Measurements from ENCODE around the gene SPATA2L.
"Not testable (repeated sequence)": the region's sequence is repeated elsewhere in the genome, so short reads cannot be mapped to it uniquely, and the experiment has no call there.

SPATA2L gene

DNA sequence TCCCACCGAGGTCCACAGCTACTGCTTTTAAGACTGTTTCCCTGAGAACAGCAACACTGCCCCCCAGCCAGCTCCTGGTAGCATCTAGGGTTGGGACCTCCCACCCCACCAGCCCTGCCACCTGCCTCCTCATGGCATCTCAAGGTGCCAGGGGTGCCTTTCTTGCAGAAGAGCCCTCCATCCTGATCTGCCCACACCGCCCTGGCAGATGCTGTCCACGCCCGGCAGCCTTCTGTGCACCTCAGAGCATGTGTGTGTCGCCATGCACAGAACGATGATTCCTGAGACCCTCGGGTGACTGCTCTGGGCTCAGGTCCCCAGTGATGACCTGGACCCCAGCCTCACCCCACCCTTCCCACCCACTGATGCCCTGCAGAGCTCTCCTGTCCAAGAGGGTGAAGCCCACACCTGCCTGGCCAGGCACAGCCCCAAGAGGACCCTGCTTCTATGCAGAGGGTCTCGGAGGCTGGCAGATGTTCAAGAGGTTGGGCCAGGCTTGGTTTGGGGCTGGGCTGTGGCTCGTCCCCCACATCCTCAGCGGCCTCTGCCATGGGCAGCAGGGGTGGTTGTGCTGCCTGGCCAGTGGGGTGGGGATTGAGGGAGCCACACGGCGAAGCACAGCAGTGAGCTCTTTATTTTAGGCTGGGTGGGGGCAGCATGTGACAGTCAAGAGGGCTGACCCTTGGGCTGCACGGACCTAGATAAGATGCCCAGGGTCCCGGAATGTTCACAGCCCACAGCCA lies 5.2 kb upstream of the SPATA2L start:
- no peak for DNase-seq (ENCODE audit: low read depth)

DNA sequence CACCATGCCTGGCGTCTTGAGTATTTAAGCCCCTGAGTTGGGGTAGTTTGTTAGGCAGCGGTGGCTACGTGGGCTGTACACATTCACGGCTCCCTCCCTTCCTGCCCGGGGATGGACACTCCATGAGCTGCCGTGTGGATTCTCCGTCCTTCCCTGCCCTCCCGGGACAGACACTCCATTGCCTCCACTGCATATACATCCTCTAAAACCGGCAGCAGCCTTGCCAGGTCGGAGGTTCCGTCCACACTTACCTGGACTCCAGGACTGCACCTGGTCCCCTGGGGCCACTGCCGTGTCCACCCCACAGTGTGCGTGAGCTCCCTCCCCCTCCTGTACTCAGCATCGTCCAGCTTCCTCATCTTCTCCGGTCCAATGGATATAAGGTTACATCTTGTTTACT lies 3.5 kb upstream of the SPATA2L start:
- no peak for DNase-seq (ENCODE audit: low read depth)

DNA sequence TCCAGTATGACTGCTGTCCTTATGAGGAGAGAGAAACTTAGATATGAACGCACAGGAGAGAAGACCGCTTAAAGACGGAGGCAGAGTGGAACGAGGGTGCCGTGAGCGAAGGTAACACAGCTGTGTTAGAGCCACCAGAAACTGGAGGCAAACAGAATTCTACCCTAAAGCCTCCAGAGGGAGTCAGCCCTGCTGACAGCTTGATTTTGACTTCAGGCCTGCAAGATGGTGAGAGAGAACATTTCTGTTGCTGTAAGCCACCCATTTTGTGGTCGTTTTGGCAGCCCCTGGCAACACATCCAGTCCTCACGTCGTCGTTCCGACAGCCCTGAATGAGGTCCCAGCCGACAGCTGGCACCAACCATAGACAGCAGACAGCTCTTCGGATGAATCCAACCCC lies 2.8 kb upstream of the SPATA2L start:
- DNase-seq (ENCODE audit: low read depth), result no peak

DNA sequence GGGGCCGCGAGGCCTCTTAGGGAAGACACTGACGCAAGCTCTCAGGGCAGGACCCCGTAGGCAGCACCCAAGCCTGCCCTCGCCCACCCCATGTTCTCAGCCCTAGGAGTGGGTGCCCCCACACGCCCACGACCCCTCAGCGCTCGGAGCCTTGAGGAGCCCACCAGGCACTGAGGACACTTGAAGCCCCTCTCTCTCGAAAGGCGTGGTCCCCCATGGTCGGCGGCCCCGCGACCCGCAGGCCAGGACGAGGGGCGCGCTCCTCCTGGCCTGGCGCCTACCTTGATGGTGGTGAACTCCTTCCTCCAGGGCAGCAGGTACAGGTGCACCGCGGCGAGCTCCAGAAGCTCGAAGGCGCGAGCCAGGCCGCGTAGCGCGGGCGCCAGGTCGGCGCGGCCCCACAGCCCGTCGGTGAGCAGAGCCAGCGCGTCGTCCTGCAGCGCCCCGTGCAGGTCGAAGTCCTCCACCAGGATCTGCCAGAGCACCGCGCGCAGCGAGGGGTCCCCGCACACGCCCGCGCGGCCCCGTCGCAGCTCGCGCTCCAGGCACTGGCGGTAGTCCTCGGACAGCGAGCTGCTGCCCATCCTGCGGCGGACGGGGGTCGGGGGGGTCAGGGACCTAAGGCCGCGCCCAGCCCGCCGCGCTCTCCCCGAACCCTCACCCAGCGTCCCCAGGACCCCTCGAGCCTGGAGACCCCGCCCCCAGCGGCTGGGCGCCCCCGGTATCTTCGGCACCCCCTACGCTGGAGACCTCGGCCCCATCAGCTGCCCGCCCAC lies 668 bp downstream of the SPATA2L start:
- DNase-seq (ENCODE audit: low read depth), result no peak

DNA sequence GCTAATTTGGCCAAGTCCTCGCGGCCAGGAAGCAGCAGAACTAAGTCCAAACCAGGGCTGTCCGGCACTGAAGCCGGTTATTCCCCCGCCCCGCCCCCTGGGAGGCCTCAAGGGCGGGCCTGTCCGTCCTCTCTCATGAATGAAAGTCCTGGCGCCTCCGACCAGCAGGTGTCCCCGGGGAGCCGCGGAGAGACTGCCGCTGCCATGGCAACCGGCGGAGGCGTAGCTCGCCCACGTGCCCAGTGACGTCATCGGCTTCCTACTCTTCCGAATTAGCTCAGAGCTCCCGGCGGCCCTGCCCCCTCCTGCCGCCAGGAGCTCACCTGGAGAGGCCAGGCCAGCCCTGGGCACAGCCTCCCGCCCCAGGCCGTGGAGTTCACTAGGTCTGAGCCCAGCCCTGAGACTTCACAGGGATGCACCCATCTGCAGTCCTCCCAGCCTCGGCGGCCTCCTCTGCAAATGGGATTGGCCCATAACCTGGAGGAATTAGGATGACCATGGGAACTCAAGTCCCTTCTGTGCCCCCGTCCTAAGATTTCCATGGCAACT lies 1.3 kb downstream of the SPATA2L start:
- peak; percentile 98 for DNase-seq (ENCODE audit: low read depth)

DNA sequence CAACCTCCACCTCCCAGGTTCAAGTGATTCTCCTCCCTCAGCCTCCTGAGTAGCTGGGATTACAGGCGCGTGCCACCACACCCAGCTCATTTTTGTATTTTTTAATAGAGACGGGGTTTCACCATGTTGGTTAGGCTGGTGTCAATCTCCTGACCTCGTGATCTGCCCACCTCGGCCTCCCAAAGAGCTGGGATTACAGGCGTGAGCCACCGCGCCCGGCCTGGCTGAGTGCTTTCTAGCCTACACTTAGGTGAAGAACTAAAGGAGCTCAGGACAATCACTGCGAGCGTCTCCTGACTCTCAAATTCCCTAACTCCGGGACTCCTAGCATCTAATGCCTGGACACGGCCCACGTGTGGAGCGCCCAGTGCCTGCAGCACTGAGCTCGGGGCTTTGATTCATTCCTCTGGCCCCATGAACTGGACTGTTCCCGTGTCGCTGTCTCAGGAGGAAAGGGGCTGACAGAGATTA lies 1.8 kb downstream of the SPATA2L start:
- not testable (repeated sequence) for DNase-seq (ENCODE audit: low read depth)

DNA sequence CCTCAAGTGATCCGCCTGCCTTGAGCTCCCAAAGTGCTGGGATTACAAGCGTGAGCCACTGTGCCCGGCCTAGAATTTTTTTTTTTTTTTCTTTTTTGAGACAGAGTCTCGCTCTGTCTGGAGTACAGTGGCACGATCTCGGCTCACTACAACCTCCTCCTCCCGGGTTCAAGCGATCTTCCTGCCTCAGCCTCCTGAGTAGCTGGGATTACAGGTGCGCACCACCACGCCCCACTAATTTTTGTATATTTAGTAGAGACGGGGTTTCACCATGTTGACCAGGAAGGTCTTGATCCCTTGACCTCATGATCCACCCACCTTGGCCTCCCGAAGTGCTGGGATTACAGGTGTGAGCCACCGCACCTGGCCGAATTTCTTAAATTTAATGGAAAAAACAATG lies 2.8 kb downstream of the SPATA2L start:
- DNase-seq (ENCODE audit: low read depth), result not testable (repeated sequence)

DNA sequence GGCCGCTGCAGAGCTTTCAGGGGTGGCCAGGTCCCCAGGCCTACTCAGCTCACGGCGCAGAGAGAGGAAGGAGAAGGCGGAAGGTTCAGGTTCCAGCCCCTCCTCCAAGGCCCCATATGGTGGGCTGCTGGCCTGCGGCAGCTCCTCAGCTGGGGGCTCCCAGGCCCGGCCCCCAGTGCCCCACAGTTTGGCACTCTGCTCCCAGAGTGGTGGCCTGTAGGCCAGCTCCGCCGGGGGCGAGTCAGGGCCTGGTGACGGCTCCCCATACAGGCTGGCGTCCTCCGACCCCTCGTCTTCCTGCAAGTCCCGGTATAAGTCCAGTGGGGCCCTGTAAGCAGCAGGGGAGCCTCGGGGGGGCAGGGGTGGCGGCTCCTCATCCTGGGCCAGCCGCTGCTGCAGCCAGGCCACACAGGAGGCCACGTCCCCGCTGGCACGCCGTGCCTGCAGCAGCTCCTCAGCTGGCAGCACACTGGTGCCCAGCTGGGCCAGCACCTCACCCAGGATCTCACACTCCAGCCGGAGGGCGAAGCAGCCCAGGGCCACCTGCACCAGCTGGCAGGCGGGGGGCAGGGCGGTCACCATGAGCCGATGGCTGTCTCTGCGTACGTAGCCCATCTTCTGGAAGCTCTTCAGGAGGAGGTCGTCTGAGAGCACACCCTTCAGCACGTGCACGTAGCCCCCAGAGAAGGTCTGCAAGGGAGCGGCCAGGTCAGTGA lies 3.7 kb downstream of the SPATA2L start:
- DNase-seq (ENCODE audit: low read depth), result no peak

DNA sequence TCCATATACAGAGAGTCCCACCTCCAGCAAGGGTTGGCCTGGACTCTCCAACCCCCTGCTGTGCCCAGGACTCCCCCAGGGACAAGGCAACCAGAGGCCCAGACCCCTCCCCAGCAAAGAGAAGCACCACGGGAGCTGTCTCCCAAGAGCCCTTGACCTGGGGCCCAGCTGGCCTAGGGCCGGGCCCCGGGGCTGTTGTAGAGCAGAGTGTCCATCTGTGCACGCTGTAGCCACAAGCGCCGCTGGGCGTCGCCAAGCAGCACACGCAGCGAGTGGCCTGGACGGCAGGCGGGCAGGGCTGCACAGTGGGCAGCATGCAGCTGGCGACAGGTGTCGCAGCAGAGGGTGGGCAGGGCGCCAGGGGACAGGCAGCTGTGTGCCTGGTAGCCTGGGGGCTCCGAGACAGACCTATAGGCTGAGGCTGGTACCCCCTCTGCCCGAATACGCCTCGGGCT lies 4.3 kb downstream of the SPATA2L start:
- no peak for DNase-seq (ENCODE audit: low read depth)

DNA sequence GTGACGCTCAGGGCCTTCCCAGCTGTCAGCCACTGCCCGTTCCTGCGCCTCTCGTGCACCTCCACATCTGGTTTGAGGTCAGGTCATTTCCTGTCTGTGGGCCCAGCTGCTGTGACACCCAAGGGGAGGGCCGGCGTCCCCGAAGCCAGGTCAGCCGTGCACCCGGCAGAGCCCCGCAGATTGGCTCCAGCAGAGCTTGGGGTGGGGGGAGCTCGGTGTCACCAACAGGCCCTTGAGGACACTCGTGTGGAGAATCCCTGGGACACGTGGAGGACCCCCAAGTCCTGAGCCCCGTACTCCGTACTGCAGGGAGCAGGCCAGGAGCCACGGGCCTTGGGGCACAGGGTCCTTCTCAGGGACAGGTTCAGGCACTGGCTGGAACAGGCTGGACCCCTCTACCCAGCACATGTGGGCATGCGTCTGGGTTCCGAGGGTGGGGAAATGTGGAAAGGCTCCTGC lies 4.8 kb downstream of the SPATA2L start:
- no peak for DNase-seq (ENCODE audit: low read depth)

DNA sequence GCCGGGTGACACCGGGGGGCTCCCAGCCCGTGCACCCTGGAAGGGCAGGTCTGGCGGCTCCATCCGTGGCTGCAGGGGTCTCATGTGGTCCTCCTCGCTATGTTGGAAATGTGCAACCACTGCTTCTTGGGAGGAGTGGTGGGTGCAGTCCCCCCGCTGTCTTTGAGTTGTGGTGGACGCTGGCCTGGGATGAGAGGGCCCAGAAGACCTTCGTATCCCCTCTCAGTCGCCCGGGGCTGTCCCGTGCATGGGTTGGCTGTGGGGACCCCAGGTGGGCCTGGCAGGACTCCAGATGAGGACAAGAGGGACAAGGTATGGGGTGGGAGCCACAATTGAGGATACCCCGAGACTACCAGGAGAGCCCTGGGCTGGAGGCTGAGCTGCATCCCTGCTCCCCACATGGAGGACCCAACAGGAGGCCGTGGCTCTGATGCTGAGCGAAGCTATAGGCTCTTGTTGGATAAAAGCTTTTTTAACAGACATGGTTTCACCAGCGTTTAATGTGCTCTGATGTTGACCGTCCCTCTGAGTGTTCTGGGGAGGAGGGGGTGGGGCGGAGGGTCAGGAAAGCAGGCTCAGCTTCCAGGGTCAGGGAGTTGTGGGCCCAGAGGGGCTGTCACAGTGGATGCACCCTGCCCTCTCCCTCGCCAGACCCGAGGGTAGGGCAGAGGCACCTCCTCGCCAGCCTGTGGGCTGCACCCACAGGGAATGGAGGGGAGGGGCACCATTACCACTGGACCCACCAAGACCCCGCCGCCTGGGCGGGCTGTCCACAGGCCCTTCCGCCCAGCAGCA lies 5.4 kb downstream of the SPATA2L start:
- DNase-seq (ENCODE audit: low read depth), result no peak

DNA sequence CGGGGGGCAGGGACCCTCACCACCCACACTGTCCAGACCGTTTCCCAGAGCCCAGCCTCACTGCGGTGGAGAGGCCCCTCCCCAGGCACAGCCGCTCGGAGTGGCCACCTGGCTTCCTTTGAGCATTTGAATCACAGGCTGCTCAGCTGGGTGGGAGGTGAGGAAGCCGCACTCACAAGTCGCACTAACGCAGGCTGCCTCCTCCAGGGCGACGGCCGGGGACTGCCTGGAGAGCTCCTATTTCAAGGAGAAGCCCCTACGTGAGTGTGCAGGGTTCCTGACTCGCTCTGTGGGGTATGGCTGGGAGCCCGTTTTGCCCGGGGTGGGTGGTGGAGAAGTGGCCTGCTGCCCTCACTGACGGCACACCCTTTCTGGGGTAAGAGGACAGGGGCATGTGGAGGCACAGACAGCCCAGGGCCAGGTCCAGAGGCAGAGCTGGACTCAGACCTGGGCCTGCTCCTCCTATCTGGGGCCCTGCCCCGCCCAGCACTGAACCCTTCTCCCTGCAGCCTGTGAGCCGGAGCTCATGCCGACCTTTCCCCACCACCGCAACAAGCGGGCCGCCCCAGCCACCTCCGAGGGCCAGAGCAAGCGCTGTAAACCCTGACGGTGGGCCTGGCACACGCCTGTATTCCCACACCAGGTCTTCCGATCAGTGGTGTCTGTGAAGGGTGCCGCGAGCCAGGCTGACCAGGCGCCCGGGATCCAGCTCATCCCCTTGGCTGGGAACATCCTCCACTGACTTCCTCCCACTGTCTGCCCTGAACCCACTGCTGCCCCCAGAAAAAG lies 6.2 kb downstream of the SPATA2L start:
- DNase-seq (ENCODE audit: low read depth), result no peak

DNA sequence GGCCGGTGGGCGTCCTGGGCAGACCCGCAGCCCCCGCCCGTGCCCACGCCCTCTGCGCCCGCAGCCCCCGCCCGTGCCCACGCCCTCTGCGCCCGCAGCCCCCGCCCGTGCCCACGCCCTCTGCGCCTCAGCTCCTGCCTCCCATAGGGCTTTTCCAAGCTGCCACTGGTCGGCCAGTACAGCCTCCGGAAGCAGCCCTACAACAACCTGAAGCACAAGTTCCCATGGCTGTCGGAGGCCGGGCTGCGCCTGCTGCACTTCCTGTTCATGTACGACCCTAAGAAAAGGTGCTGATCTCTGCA lies 6.8 kb downstream of the SPATA2L start:
- not testable (repeated sequence) for DNase-seq (ENCODE audit: low read depth)

DNA sequence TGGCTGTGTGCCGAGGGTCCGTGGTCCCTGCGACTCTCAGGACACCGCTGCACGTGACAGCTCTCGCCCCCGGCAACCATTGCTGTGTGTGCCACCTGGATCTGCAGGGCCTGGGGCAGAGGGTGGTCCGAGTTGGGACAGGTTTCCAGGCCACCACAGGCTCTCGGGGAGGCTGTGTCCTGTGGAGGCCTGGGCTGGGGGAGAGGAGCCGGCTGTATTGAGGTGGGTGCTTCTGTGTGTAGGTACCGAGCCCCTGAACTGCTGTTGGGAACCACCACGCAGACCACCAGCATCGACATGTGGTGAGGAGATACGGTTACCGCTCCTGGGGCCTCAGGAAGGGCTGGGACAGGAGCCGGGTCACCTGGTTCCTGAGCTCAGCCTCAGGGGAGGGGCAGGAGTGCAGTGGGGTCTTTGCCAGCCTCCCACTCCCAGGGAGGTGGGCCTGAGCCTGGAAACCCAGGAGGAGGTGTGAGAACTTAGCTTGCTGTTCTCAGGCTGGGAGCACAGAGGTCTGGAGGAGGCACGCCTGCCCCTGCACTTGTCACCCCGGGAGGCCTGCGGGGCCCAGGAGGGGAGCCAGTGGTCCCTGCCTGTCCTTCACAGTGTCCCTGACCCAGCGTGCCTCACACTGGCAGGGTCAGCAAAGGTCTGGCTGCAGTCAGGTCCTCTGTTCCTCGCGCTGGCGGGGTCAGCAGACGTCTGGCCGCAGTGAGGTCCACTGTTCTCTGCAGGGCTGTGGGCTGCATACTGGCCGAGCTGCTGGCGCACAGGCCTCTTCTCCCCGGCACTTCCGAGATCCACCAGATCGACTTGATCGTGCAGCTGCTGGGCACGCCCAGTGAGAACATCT lies 7.3 kb downstream of the SPATA2L start:
- DNase-seq (ENCODE audit: low read depth), result no peak

DNA sequence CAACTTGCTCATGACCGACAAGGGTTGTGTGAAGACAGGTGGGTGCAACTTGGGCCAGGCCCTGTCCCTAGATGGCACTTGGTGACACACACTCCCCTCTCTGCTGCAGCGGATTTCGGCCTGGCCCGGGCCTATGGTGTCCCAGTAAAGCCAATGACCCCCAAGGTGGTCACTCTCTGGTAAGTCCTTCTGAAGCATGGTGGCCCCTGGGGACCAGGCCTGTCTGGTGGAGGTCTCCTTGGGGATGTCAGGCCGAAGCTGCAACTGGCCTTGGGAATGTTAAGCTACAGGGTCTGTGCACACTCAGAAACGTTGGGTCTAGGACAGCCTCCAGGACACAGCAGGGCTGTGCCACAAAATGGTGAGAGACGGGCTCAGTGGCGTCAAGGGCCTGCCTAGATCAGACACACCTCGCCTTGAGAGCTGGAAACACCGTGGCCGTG lies 8.2 kb downstream of the SPATA2L start:
- DNase-seq (ENCODE audit: low read depth), result no peak

DNA sequence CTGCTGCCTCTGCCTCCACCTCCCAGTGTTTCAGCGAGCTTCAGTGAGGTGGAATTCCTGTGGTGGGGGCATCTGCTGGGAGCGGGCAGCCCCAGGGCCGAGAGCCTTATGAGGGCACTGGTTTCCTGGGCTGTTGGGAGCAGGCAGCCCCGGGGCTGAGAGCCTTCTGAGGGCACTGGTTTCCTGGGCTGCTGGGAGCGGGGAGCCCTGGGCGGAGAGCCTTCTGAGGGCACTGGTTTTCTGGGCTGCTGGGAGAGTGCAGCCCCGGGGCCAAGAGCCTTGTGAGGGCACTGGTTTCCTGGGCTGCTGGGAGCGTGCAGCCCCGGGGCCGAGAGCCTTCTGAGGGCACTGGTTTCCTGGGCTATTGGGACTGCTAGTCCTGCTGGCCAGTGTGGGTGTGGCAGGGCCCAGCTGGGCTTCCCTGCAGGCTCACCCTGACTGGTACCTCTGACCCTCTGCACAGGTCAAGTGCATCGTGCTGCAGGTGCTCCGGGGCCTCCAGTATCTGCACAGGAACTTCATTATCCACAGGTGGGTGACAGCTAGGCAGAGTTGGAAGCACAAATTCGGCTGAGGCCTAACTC lies 9.4 kb downstream of the SPATA2L start:
- no peak for DNase-seq (ENCODE audit: low read depth)

DNA sequence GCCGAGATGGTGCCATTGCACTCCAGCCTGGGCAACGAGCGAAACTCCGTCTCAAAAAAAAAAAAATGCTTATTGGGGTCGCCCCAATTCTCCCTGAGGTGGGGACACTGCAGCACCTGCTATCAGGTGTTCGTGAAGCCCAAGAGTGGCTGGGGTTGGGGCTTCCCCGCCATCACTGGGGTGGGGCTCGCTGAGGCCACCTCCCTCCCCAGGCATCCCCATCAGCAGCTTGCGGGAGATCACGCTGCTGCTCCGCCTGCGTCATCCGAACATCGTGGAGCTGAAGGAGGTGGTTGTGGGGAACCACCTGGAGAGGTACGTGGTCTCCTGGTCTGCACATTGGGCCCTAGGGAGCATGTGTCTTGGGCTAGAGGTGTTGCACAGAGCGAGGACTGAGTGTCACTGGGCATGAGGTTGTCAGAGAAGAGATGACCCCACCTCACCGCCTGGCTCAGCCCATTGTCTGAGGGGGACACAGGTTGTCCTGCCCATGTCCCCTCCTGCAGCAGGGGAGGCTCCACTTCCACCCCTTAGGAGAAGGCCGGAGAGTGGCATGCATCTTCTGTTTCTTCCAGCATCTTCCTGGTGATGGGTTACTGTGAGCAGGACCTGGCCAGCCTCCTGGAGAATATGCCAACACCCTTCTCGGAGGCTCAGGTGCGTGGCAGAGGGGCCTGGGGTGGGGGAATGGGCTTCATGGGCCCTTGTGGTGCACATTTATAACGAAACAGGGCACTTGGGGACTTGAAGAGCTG lies 10.1 kb downstream of the SPATA2L start:
- no peak for DNase-seq (ENCODE audit: low read depth)

DNA sequence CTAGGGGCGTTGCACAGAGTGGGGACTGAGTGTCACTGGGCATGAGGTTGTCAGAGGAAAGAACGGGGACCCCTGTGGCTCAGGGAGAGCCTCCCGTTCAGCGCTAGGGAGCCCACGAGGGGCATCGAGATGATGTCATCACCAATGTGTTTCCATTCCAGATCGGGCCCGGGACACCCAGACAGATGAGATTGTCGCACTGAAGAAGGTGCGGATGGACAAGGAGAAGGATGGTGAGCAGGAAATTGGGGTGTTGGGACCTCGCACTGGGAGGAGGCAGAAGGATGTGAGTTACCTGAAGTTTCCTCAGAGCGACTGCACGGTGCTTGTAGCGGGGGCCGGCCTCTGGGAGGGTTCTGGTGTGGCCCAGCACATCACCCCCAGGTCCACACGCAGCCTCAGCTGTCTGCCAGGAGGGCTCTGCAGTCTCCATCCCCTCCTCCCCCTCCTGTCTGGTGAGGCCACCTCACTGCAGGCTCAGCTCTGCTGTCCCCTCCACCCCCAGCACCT lies 11.1 kb downstream of the SPATA2L start:
- no peak for DNase-seq (ENCODE audit: low read depth)
